SK-N-SH treated with all-trans-retinoic acid at 6 μM for 48 hours (cell line): ENCODE results near the gene MPG.

Source experiments
- ATAC-seq: fragments of 200-7000 bp; cut with Tn5 transposase; 3 replicates; pipeline ENCODE4 v1.9.1; 2020; ENCODE audit warnings: mild to moderate bottlenecking, moderate library complexity
- ARNTL ChIP-seq: fragments of 450-650 bp; formaldehyde crosslinking; IDR thresholded peaks from 2 replicates; pipeline ENCODE4 v1.5.0; 2020; ENCODE audit warnings: low read depth, mild to moderate bottlenecking, moderate library complexity, borderline replicate concordance
- BACH2 ChIP-seq: fragments of 250-450 bp; sonication (Bioruptor Pico); IDR thresholded peaks from 2 replicates; pipeline ENCODE4 v1.9.0; 2021; ENCODE audit warnings: mild to moderate bottlenecking, borderline replicate concordance
- CREB5 ChIP-seq: fragments of 250-450 bp; sonication (Bioruptor Pico); IDR thresholded peaks from 2 replicates; pipeline ENCODE4 v1.5.1; 2020; ENCODE audit warnings: low read depth, mild to moderate bottlenecking, moderate library complexity
- ESRRG ChIP-seq: fragments of 250-450 bp; sonication (Bioruptor Pico); IDR thresholded peaks from 2 replicates; pipeline ENCODE4 v1.6.1; 2021; ENCODE audit warnings: mild to moderate bottlenecking
- GLIS3 ChIP-seq: fragments of 250-450 bp; sonication (Bioruptor Pico); IDR thresholded peaks from 2 replicates; pipeline ENCODE4 v1.5.0; 2020; ENCODE audit warnings: mild to moderate bottlenecking, moderate library complexity
- OSR1 ChIP-seq: fragments of 250-450 bp; sonication (Bioruptor Pico); IDR thresholded peaks from 2 replicates; pipeline ENCODE4 v1.8.0; 2022; ENCODE audit warnings: moderate library complexity, mild to moderate bottlenecking, inconsistent platforms
- PATZ1 ChIP-seq: fragments of 250-450 bp; sonication (Bioruptor Pico); IDR thresholded peaks from 2 replicates; pipeline ENCODE4 v1.8.0; 2020; ENCODE audit warnings: mild to moderate bottlenecking, moderate library complexity, borderline replicate concordance
- POU6F1 ChIP-seq: fragments of 250-450 bp; sonication (Bioruptor Pico); IDR thresholded peaks from 2 replicates; pipeline ENCODE4 v1.8.0; 2021; ENCODE audit warnings: low read depth, mild to moderate bottlenecking, moderate library complexity, borderline replicate concordance
- PPARA ChIP-seq: fragments of 250-450 bp; sonication (Bioruptor Pico); IDR thresholded peaks from 2 replicates; pipeline ENCODE4 v1.5.0; 2020; ENCODE audit warnings: mild to moderate bottlenecking, borderline replicate concordance
- RARB ChIP-seq: fragments of 250-450 bp; sonication (Bioruptor Pico); IDR thresholded peaks from 2 replicates; pipeline ENCODE4 v1.8.0; 2021; ENCODE audit warnings: mild to moderate bottlenecking, moderate library complexity
- TOX ChIP-seq: fragments of 250-450 bp; sonication (Bioruptor Pico); IDR thresholded peaks from 2 replicates; pipeline ENCODE4 v1.8.0; 2021; ENCODE audit warnings: mild to moderate bottlenecking, moderate library complexity, borderline replicate concordance
- TSHZ2 ChIP-seq: fragments of 250-450 bp; sonication (Bioruptor Pico); IDR thresholded peaks from 2 replicates; pipeline ENCODE4 v1.5.0; 2020; ENCODE audit warnings: mild to moderate bottlenecking, moderate library complexity
- ZC3H10 ChIP-seq: fragments of 250-450 bp; sonication (Bioruptor Pico); IDR thresholded peaks from 2 replicates; pipeline ENCODE4 v1.5.1; 2021; ENCODE audit warnings: mild to moderate bottlenecking, moderate library complexity
- ZFP3 ChIP-seq: fragments of 250-450 bp; sonication (Bioruptor Pico); IDR thresholded peaks from 2 replicates; pipeline ENCODE4 v1.5.0; 2020; ENCODE audit warnings: mild to moderate bottlenecking, moderate library complexity
- ZFP30 ChIP-seq: fragments of 450-650 bp; formaldehyde crosslinking; IDR thresholded peaks from 2 replicates; pipeline ENCODE4 v1.5.0; 2022; ENCODE audit warnings: mild to moderate bottlenecking, moderate library complexity
- ZNF565 ChIP-seq: fragments of 450-650 bp; formaldehyde crosslinking; conservative IDR thresholded peaks from 2 replicates; pipeline ENCODE4 v1.5.0; 2020; ENCODE audit warnings: low read depth, mild to moderate bottlenecking, moderate library complexity
- ZNF70 ChIP-seq: fragments of 450-650 bp; formaldehyde crosslinking; IDR thresholded peaks from 2 replicates; pipeline ENCODE4 v1.5.0; 2020; ENCODE audit warnings: mild to moderate bottlenecking, moderate library complexity
- ZNF8 ChIP-seq: fragments of 450-650 bp; formaldehyde crosslinking; IDR thresholded peaks from 2 replicates; pipeline ENCODE4 v1.5.0; 2020; ENCODE audit warnings: mild to moderate bottlenecking, moderate library complexity
- TF ChIP-seq, protein P1 (sequence below): fragments of 250-450 bp; sonication (Bioruptor Pico); IDR thresholded peaks from 2 replicates; pipeline ENCODE4 v1.5.1; 2021; ENCODE audit warnings: mild to moderate bottlenecking, moderate library complexity

MPG gene

DNA sequence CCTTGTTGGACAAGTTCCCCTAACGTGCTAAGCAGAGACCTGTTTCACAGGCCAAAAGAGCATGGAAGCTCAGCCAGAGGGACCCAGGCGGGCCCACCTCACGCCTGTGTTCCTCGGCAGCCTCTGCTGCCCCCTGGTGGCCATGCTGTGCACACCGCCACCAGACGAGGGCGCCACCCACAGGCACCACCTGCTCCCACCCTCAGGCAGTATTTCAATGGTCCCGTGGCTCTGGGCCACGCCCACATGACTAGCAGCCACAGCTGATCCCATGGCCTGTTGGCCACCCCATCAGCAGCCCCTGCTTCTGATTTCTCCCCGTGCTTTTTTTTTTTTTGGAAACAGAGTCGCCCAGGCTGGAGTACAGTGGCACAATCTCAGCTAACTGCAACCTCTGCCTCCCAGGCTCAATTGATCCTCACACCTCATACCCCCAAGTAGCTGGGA, 18.9 kb downstream of the MPG start:
- ATAC-seq = peak; percentile 90
- TF ChIP-seq BACH2 (CRISPR knock-in tag) (no peak), OSR1 (no peak), ZNF70 (CRISPR knock-in tag) (no peak), ESRRG (CRISPR knock-in tag) (no peak), PPARA (CRISPR knock-in tag) (no peak)

DNA sequence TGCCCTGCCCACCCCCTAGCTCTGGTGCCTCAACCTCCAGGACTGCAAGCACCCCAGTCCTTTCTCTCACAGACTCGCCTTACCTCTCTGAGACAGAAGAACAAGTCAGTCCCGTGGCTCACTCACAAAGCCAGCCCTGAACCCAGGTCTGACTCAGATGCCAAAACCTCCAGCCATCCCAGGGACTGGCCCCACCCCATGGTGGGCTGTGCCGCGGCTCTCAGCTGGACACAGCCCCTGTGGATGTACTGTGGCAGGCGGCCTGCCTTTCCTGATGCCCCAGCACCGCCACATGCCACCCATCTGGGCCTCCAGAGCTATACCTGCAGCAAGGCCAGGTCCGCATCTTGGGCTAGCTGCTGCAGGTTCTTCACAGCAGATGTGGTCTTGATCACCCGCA, 19.8 kb downstream of the MPG start:
- ATAC-seq = no peak
- no peak for TF ChIP-seq OSR1
- TF ChIP-seq PATZ1 (CRISPR knock-in tag) = no peak
- no peak for TF ChIP-seq TSHZ2 (CRISPR knock-in tag)
- no peak for TF ChIP-seq ARNTL (CRISPR knock-in tag)
- TF ChIP-seq ZC3H10 (CRISPR knock-in tag) = no peak
- TF ChIP-seq ZNF8 (CRISPR knock-in tag) = no peak
- no peak for TF ChIP-seq RARB
- no peak for TF ChIP-seq ZFP30 (CRISPR knock-in tag)
- TF ChIP-seq CREB5 = no peak
- no peak for TF ChIP-seq ZNF565
- no peak for TF ChIP-seq ZFP3 (CRISPR knock-in tag)
- TF ChIP-seq PPARA (CRISPR knock-in tag) = no peak
- no peak for TF ChIP-seq ZNF70 (CRISPR knock-in tag)
- TF ChIP-seq, all 23 proteins: peak for 0

DNA sequence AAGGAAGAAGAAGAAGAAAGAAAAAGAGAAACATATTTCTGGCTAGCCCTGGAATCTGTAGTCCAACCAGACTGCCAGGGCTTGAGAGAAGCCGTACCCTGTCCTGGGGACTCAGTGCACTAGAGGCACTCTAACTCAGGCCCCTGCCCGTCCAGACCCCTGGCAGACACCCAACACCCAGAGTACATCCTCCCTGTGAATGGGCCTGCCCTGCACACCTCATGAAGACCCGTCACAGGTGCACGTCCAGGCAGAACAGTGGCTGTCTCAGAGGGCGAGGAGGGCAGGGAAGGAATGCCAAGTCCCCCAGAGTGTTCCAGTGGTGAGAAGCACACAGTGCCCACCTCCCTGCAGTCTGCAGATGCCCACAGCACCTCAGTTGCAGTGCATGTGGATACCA, 23.0 kb downstream of the MPG start:
- no peak for ATAC-seq
- TF ChIP-seq ZFP30 (CRISPR knock-in tag) (no peak), ARNTL (CRISPR knock-in tag) (no peak), ESRRG (CRISPR knock-in tag) (no peak), OSR1 (no peak), PATZ1 (CRISPR knock-in tag) (no peak), GLIS3 (CRISPR knock-in tag) (no peak), ZC3H10 (CRISPR knock-in tag) (no peak), ZNF8 (CRISPR knock-in tag) (no peak), POU6F1 (CRISPR knock-in tag) (no peak), TOX (CRISPR knock-in tag) (no peak), ZNF70 (CRISPR knock-in tag) (no peak)
- TF ChIP-seq, protein P1, sequence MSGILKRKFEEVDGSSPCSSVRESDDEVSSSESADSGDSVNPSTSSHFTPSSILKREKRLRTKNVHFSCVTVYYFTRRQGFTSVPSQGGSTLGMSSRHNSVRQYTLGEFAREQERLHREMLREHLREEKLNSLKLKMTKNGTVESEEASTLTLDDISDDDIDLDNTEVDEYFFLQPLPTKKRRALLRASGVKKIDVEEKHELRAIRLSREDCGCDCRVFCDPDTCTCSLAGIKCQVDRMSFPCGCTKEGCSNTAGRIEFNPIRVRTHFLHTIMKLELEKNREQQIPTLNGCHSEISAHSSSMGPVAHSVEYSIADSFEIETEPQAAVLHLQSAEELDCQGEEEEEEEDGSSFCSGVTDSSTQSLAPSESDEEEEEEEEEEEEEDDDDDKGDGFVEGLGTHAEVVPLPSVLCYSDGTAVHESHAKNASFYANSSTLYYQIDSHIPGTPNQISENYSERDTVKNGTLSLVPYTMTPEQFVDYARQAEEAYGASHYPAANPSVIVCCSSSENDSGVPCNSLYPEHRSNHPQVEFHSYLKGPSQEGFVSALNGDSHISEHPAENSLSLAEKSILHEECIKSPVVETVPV (CRISPR knock-in tag) = no peak
- TF ChIP-seq, all 23 proteins: peak for 0
